Spleen (tissue), 7 donors: Measurements from ENCODE around the gene DGKB.

Experiments used
- POLR2A ChIP-seq, 3 donors: fragments of 450-650 bp; IDR thresholded peaks; one replicate each; pipeline ENCODE4 v1.5.1; 2017; ENCODE audit warnings: antibody characterized with exemption in 3 of 3, mild to moderate bottlenecking in 1 of 3
- POLR2AphosphoS5 ChIP-seq, 3 donors: sonication (generic); formaldehyde crosslinking; IDR thresholded peaks; one replicate each; pipeline ENCODE4 v1.5.1; 2017; ENCODE audit warnings: antibody characterized with exemption in 3 of 3
- TF ChIP-seq, protein P1 (sequence below), 11 experiments: fragments of 200-600 bp in 7 of 11; fragments of 450-650 bp in 4 of 11; sonication (generic) in 4 of 11; IDR thresholded peaks in 8 of 11; conservative IDR thresholded peaks in 3 of 11; 1 replicate in 7 of 11; 2 replicates in 4 of 11; pipeline versions ENCODE4 v1.4.0 to v1.8.0; 2016 to 2021; ENCODE audit warnings: antibody characterized with exemption in 11 of 11, inconsistent platforms in 4 of 11, mild to moderate bottlenecking in 1 of 11
- donor health status: DM: no; HTN: no; CAD: no; lungs with moderate emphysema.
- donor health status: DM: no; HTN: no; CAD: no.
- donor health status: DM: no; HTN: no; CAD: no.

DNA sequence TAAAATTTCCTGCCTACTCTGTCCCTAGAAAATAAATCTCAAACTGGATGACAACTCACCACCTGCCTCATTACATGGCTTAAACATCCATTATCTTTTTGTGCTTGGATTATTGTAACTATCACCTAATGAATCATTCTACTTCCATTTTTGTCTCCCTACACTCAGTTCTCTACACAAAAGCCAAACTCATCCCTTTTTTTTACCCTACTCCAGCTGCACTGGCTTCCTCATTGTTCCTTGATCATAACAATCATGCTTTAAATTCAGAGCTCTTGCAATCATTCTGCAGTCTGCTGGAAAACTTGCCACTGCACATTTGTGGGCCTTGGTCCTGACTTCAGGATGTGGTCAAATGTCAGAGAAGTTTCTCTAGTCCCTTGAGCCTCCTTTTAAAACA is 280.0 kb downstream of the DGKB start:
- TF ChIP-seq, protein P1, sequence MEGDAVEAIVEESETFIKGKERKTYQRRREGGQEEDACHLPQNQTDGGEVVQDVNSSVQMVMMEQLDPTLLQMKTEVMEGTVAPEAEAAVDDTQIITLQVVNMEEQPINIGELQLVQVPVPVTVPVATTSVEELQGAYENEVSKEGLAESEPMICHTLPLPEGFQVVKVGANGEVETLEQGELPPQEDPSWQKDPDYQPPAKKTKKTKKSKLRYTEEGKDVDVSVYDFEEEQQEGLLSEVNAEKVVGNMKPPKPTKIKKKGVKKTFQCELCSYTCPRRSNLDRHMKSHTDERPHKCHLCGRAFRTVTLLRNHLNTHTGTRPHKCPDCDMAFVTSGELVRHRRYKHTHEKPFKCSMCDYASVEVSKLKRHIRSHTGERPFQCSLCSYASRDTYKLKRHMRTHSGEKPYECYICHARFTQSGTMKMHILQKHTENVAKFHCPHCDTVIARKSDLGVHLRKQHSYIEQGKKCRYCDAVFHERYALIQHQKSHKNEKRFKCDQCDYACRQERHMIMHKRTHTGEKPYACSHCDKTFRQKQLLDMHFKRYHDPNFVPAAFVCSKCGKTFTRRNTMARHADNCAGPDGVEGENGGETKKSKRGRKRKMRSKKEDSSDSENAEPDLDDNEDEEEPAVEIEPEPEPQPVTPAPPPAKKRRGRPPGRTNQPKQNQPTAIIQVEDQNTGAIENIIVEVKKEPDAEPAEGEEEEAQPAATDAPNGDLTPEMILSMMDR (IDR thresholded peaks at IDR 0.05 in 8 of 11, conservative IDR thresholded peaks at IDR 0.05 in 3 of 11), result no peak
- no peak for TF ChIP-seq POLR2A (IDR thresholded peaks at IDR 0.05)
- no peak for TF ChIP-seq POLR2AphosphoS5 (IDR thresholded peaks at IDR 0.05)
